ENCODE measurements around the gene PCDHGB1.
"Not testable (repeated sequence)": the region's sequence is repeated elsewhere in the genome, so short reads cannot be mapped to it uniquely, and the experiment has no call there.

Gene PCDHGB1

GRCh38 chr5:141384471-141385267 lies 34.8 kb downstream of the PCDHGB1 start:
- DNase-seq = no peak

- not testable (repeated sequence) for DNase-seq
These were observed 37.8 kb downstream of the PCDHGB1 start, which contains the start of gene PCDHGB4 for GRCh38 chr5:141387557-141388311. TSS of gene PCDHGB4 (plus strand) at chr5:141387698. CDS start at chr5:141387885, 187 bp downstream.

DNA sequence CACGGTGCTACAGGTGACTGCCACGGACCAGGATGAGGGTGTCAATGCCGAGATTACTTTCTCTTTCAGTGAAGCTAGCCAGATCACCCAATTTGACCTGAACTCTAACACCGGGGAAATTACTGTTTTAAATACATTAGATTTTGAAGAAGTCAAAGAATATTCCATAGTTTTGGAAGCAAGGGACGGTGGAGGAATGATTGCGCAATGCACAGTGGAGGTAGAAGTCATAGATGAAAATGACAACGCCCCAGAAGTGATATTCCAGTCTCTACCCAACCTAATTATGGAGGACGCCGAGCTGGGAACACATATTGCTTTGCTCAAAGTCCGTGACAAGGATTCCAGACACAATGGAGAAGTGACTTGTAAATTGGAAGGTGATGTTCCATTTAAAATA lies 38.8 kb downstream of the PCDHGB1 start:
- no peak for DNase-seq

DNA sequence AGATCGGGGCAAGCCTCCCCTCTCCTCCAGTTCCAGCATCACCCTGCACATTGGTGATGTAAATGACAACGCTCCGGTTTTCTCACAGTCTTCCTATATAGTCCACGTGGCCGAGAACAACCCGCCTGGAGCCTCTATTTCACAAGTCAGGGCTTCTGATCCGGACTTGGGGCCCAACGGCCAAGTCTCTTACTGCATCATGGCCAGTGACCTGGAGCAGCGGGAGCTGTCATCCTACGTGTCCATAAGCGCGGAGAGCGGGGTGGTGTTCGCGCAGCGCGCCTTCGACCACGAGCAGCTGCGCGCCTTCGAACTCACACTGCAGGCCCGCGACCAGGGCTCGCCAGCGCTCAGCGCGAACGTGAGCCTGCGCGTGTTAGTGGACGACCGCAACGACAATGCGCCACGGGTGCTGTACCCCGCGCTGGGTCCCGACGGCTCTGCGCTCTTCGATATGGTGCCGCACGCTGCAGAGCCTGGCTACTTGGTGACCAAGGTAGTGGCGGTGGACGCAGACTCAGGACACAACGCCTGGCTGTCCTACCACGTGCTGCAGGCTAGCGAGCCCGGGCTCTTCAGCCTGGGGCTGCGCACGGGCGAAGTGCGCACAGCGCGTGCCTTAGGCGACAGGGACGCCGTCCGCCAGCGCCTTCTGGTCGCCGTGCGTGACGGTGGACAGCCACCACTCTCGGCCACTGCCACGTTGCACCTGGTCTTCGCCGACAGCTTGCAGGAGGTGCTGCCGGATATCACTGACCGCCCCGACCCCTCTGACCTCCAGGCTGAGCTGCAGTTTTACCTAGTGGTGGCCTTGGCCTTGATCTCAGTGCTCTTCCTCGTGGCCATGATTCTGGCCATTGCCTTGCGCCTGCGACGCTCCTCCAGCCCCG lies 39.5 kb downstream of the PCDHGB1 start:
- no peak for DNase-seq

DNA sequence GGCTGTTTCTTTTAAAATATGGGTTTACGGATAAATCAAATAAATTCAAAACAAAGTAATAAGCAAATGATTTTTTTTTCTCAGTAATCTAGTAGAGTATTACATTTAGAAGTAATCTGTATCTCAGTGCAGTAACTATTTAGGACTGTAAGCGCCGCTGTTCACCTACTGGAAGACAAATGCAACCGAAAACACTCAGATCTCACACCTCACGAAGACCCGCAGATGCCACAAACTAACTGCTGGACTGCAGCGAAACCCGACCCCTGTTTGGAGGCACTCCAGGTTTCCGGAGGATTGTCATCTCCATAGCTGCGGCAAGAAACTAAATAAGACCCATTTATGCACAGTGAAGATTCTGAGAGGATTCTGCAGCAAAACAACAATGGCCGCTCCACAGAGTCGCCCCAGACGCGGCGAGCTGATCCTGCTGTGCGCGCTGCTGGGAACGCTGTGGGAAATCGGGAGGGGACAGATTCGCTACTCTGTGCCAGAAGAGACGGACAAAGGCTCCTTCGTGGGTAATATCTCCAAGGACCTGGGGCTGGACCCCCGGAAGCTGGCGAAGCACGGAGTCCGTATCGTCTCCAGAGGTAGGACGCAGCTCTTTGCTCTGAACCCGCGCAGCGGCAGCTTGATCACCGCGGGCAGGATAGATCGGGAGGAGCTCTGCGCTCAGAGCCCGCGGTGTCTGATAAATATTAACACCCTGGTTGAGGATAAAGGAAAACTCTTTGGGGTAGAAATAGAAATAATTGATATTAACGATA lies 42.7 kb downstream of the PCDHGB1 start, which contains the start of gene PCDHGA8:
Gene PCDHGA8 (plus strand): TSS at position 205 of the 770 bp plus-strand sequence. CDS start 181 bp downstream, at position 386.
- DNase-seq = no peak

- no peak for DNase-seq
These were observed 43.4 kb downstream of the PCDHGB1 start for GRCh38 chr5:141393267-141393666.

DNA sequence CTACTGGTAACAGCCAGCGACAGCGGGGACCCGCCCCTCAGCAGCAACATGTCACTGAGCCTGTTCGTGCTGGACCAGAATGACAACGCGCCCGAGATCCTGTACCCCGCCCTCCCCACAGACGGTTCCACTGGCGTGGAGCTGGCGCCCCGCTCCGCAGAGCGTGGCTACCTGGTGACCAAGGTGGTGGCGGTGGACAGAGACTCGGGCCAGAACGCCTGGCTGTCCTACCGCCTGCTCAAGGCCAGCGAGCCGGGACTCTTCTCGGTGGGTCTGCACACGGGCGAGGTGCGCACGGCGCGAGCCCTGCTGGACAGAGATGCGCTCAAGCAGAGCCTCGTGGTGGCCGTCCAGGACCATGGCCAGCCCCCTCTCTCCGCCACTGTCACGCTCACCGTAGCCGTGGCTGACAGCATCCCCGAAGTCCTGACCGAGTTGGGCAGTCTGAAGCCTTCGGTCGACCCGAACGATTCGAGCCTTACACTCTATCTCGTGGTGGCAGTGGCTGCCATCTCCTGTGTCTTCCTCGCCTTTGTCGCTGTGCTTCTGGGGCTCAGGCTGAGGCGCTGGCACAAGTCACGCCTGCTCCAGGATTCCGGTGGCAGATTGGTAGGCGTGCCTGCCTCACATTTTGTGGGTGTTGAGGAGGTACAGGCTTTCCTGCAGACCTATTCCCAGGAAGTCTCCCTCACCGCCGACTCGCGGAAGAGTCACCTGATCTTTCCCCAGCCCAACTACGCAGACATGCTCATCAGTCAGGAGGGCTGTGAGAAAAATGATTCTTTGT lies 44.7 kb downstream of the PCDHGB1 start:
- DNase-seq = not testable (repeated sequence)

- not testable (repeated sequence) for DNase-seq
These were observed 48.1 kb downstream of the PCDHGB1 start, which contains the start of gene PCDHGB5 for GRCh38 chr5:141397756-141398551. TSS of gene PCDHGB5 (plus strand) at chr5:141397947. CDS start at chr5:141398128, 181 bp downstream.

- DNase-seq = no peak
These were observed 48.7 kb downstream of the PCDHGB1 start for GRCh38 chr5:141398608-141399007.

DNA sequence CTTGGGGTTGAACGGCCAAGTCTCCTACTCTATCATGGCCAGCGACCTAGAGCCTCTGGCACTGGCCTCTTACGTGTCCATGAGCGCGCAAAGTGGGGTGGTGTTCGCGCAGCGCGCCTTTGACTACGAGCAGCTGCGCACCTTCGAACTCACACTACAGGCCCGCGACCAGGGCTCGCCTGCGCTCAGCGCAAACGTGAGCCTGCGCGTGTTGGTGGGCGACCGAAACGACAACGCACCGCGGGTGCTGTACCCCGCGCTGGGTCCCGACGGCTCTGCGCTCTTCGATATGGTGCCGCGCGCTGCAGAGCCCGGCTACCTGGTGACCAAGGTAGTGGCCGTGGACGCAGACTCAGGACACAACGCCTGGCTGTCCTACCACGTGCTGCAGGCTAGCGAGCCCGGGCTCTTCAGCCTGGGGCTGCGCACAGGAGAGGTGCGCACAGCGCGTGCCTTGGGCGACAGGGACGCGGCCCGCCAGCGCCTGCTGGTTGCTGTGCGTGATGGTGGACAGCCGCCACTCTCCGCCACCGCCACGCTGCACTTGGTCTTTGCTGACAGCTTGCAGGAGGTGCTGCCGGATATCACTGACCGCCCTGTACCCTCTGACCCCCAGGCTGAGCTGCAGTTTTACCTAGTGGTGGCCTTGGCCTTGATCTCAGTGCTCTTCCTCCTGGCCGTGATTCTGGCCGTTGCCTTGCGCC lies 49.8 kb downstream of the PCDHGB1 start:
- no peak for DNase-seq
